Endothelial cell (in vitro differentiated cells): ENCODE measurements around the gene ARIH1. TPM values are rescaled to one million over a fixed set of nuclear protein-coding genes. Genes with fewer than 3 reads are reported as not detected.

ENCODE experiments used
- DNase-seq: peaks from one replicate; pipeline ENCODE4 v3.0.0; 2021; ENCODE audit warnings: low spot score
- H3K27ac Mint-ChIP-seq: one replicate; pipeline ENCODE4 v1.8.0; 2021; ENCODE audit warnings: mixed read lengths, inconsistent platforms; ENCODE audit not compliant: unreplicated experiment
- H3K27me3 Mint-ChIP-seq: one replicate; pipeline ENCODE4 v1.8.0; 2021; ENCODE audit warnings: mild to moderate bottlenecking, moderate library complexity, mixed read lengths, inconsistent platforms; ENCODE audit not compliant: unreplicated experiment
- H3K36me3 Mint-ChIP-seq: one replicate; pipeline ENCODE4 v1.8.0; 2021; ENCODE audit warnings: mild to moderate bottlenecking, low read depth, mixed read lengths, inconsistent platforms; ENCODE audit not compliant: unreplicated experiment
- H3K4me1 Mint-ChIP-seq: one replicate; pipeline ENCODE4 v1.8.0; 2021; ENCODE audit warnings: mild to moderate bottlenecking, mixed read lengths, inconsistent platforms; ENCODE audit not compliant: unreplicated experiment
- H3K4me3 Mint-ChIP-seq: one replicate; pipeline ENCODE4 v1.8.0; 2021; ENCODE audit warnings: mild to moderate bottlenecking, mixed read lengths, inconsistent platforms; ENCODE audit not compliant: unreplicated experiment
- H3K9me3 Mint-ChIP-seq: one replicate; pipeline ENCODE4 v1.8.0; 2021; ENCODE audit warnings: mixed read lengths, inconsistent platforms; ENCODE audit not compliant: unreplicated experiment
- CTCF ChIP-seq: fragments of 200-600 bp; sonication (generic); IDR thresholded peaks from one replicate; pipeline ENCODE4 v1.5.0; 2021; ENCODE audit warnings: antibody characterized with exemption; ENCODE audit not compliant: unreplicated experiment
- total RNA-seq: library from RNA; stranded (reverse); fragmentation: NEBNext Ultra II Directional; extraction: Animal tissue kit (Norgen Biotek cat#: 25700); gene quantifications from one replicate; pipeline ENCODE4 v1.2.1, GENCODE V29; 2021; ENCODE audit not compliant: unreplicated experiment

The ARIH1 gene
- total RNA-seq, 1 donor from 2014 or later, result 184 TPM

GRCh38 chr15:72464251-72464650 lies 9.9 kb upstream of the ARIH1 start:
- DNase-seq, result no peak
- H3K4me1 Mint-ChIP-seq, result no peaks in the 10 kb centered on the region
- no peaks in the 10 kb centered on the region for H3K36me3 Mint-ChIP-seq
- H3K27me3 Mint-ChIP-seq, result peaks cover under 1% of the 10 kb centered on the region
- no peaks in the 10 kb centered on the region for H3K9me3 Mint-ChIP-seq
- no peak overlapping the region for H3K4me3 Mint-ChIP-seq
- no peak for TF ChIP-seq CTCF
- H3K27ac Mint-ChIP-seq, result no peak overlapping the region

- DNase-seq, result no peak
- Mint-ChIP-seq H3K27me3 (peaks cover 3% of the 10 kb centered on the region), H3K27ac (no peak overlapping the region), H3K4me3 (no peak overlapping the region), H3K9me3 (no peaks in the 10 kb centered on the region), H3K4me1 (peaks cover 2% of the 10 kb centered on the region), H3K36me3 (no peaks in the 10 kb centered on the region)
- no peak for TF ChIP-seq CTCF
Observed at GRCh38 chr15:72468103-72468502, 6.0 kb upstream of the ARIH1 start.

GRCh38 chr15:72472992-72473610 lies 1.0 kb upstream of the ARIH1 start:
- H3K4me3 Mint-ChIP-seq, result peak overlapping the region; percentile 92
- no peak for TF ChIP-seq CTCF
- peak overlapping the region; percentile 94 for H3K27ac Mint-ChIP-seq
- H3K36me3 Mint-ChIP-seq, result peaks cover 14% of the 10 kb centered on the region
- no peak for DNase-seq
- H3K4me1 Mint-ChIP-seq, result peaks cover 20% of the 10 kb centered on the region
- H3K9me3 Mint-ChIP-seq, result no peaks in the 10 kb centered on the region
- H3K27me3 Mint-ChIP-seq, result peaks cover 14% of the 10 kb centered on the region

GRCh38 chr15:72474466-72474911 lies 359 bp downstream of the ARIH1 start:
- H3K4me3 Mint-ChIP-seq, result peak overlapping the region; percentile 99
- peaks cover 12% of the 10 kb centered on the region for H3K27me3 Mint-ChIP-seq
- peak overlapping the region; percentile 96 for H3K27ac Mint-ChIP-seq
- DNase-seq, result peak; percentile 34
- TF ChIP-seq CTCF, result no peak
- peaks cover 21% of the 10 kb centered on the region for H3K36me3 Mint-ChIP-seq
- H3K4me1 Mint-ChIP-seq, result peaks cover 20% of the 10 kb centered on the region
- no peaks in the 10 kb centered on the region for H3K9me3 Mint-ChIP-seq

GRCh38 chr15:72474912-72475628 lies 940 bp downstream of the ARIH1 start:
- no peaks in the 10 kb centered on the region for H3K9me3 Mint-ChIP-seq

More at GRCh38 chr15:72474912-72475628, 940 bp downstream of the ARIH1 start:
- Mint-ChIP-seq H3K4me1 (peaks cover 20% of the 10 kb centered on the region), H3K27me3 (peaks cover 12% of the 10 kb centered on the region), H3K4me3 (peak overlapping the region; percentile 99), H3K27ac (peak overlapping the region; percentile 96), H3K36me3 (peaks cover 21% of the 10 kb centered on the region)
- no peak for TF ChIP-seq CTCF
- DNase-seq, result peak; percentile 59
